H9 (cell line): ENCODE measurements around the gene SH2D1B. TPM values are rescaled to one million over a fixed set of nuclear protein-coding genes. Genes with fewer than 3 reads are reported as not detected.

Experiments
- DNase-seq: peaks from one replicate; pipeline ENCODE4 v3.0.0-alpha.2; 2017
- H2AFZ ChIP-seq: one replicate; pipeline ENCODE4 v1.6.1; 2013; ENCODE audit warnings: mild to moderate bottlenecking, low read length, control low read depth, moderate library complexity
- H2AK5ac ChIP-seq: 2 replicates; pipeline ENCODE4 v1.6.1; 2013; ENCODE audit warnings: low read length, control low read depth, mixed read lengths; ENCODE audit not compliant: insufficient read length
- H2BK120ac ChIP-seq: one replicate; pipeline ENCODE4 v1.6.1; 2013; ENCODE audit warnings: low read depth, mild to moderate bottlenecking, low read length, control low read depth, inconsistent platforms; ENCODE audit not compliant: poor library complexity, severe bottlenecking
- H2BK12ac ChIP-seq: 2 replicates; pipeline ENCODE4 v1.6.1; 2013; ENCODE audit warnings: low read length, control low read depth, mixed read lengths, low read depth; ENCODE audit not compliant: insufficient read length
- H2BK15ac ChIP-seq: 2 replicates; pipeline ENCODE4 v1.6.1; 2013; ENCODE audit warnings: low read depth, low read length, control low read depth
- H2BK20ac ChIP-seq: one replicate; pipeline ENCODE4 v1.6.1; 2013; ENCODE audit warnings: low read depth, mild to moderate bottlenecking, low read length, control low read depth, inconsistent platforms; ENCODE audit not compliant: poor library complexity, severe bottlenecking
- H2BK5ac ChIP-seq: 2 replicates; pipeline ENCODE4 v1.6.1; 2013; ENCODE audit warnings: low read length, control low read depth, mixed read lengths; ENCODE audit not compliant: insufficient read length
- H3K14ac ChIP-seq: 2 replicates; pipeline ENCODE4 v1.6.1; 2013; ENCODE audit warnings: low read length, control low read depth; ENCODE audit not compliant: insufficient read depth
- H3K18ac ChIP-seq: 2 replicates; pipeline ENCODE4 v1.6.1; 2013; ENCODE audit warnings: low read depth, mild to moderate bottlenecking, mixed read lengths, low read length, control low read depth; ENCODE audit not compliant: insufficient read length
- H3K23ac ChIP-seq: 2 replicates; pipeline ENCODE4 v1.6.1; 2013; ENCODE audit warnings: low read length, control low read depth, mixed read lengths, low read depth; ENCODE audit not compliant: insufficient read length
- H3K23me2 ChIP-seq: 2 replicates; pipeline ENCODE4 v1.6.1; 2013; ENCODE audit warnings: low read depth, mild to moderate bottlenecking, mixed read lengths, low read length, control low read depth; ENCODE audit not compliant: insufficient read length, poor library complexity, severe bottlenecking
- H3K27ac ChIP-seq: 2 replicates; pipeline ENCODE4 v1.5.1; 2013; ENCODE audit warnings: low read length, control low read depth, mixed read lengths, low read depth; ENCODE audit not compliant: insufficient read length
- H3K27me3 ChIP-seq: 2 replicates; pipeline ENCODE4 v1.6.1; 2013; ENCODE audit warnings: low read length, control low read depth, inconsistent platforms; ENCODE audit not compliant: insufficient read depth
- H3K4ac ChIP-seq: 2 replicates; pipeline ENCODE4 v1.6.1; 2013; ENCODE audit warnings: low read depth, mild to moderate bottlenecking, control low read depth, inconsistent platforms, low read length, moderate library complexity
- H3K4me1 ChIP-seq: 2 replicates; pipeline ENCODE4 v1.6.1; 2013; ENCODE audit warnings: low read length, control low read depth, inconsistent platforms; ENCODE audit not compliant: insufficient read depth
- H3K4me2 ChIP-seq: 2 replicates; pipeline ENCODE4 v1.6.1; 2013; ENCODE audit warnings: low read length, control low read depth, mixed read lengths; ENCODE audit not compliant: insufficient read length, insufficient read depth
- H3K56ac ChIP-seq: 2 replicates; pipeline ENCODE4 v1.6.1; 2013; ENCODE audit warnings: low read depth, mild to moderate bottlenecking, mixed read lengths, low read length, control low read depth; ENCODE audit not compliant: insufficient read length
- H3K79me1 ChIP-seq: 2 replicates; pipeline ENCODE4 v1.6.1; 2013; ENCODE audit warnings: low read depth, mild to moderate bottlenecking, moderate library complexity, low read length, control low read depth, inconsistent platforms; ENCODE audit not compliant: insufficient read depth, poor library complexity, severe bottlenecking
- H3K79me2 ChIP-seq: 2 replicates; pipeline ENCODE4 v1.6.1; 2013; ENCODE audit warnings: low read length, control low read depth, inconsistent platforms; ENCODE audit not compliant: insufficient read depth
- H3K9ac ChIP-seq: 2 replicates; pipeline ENCODE4 v1.6.1; 2013; ENCODE audit warnings: low read length, control low read depth, mixed read lengths; ENCODE audit not compliant: insufficient read length; ENCODE audit errors: extremely low read depth
- H3K9me3 ChIP-seq: one replicate; pipeline ENCODE4 v1.6.1; 2013; ENCODE audit warnings: low read depth, low read length, inconsistent platforms; ENCODE audit not compliant: control insufficient read depth
- H3T11ph ChIP-seq: one replicate; pipeline ENCODE4 v1.6.1; 2013; ENCODE audit warnings: mild to moderate bottlenecking, low read length, control low read depth, inconsistent platforms
- H4K20me1 ChIP-seq: one replicate; pipeline ENCODE4 v1.6.1; 2013; ENCODE audit not compliant: control insufficient read depth, insufficient read length, insufficient read depth
- H4K5ac ChIP-seq: 2 replicates; pipeline ENCODE4 v1.6.1; 2013; ENCODE audit warnings: low read depth, mild to moderate bottlenecking, mixed read lengths, low read length, control low read depth; ENCODE audit not compliant: insufficient read length
- H4K8ac ChIP-seq: replicated peaks from 2 replicates; pipeline ENCODE4 v1.6.1; 2013; ENCODE audit warnings: low read length, control low read depth, mixed read lengths, low read depth; ENCODE audit not compliant: insufficient read length
- H4K91ac ChIP-seq: 2 replicates; pipeline ENCODE4 v1.6.1; 2013; ENCODE audit warnings: low read depth, mild to moderate bottlenecking, moderate library complexity, mixed read lengths, low read length, control low read depth; ENCODE audit not compliant: insufficient read length
- H3K27ac Mint-ChIP-seq, 3 experiments: 2 replicates in 2 of 3; 3 replicates in 1 of 3; pipeline ENCODE4 v1.8.0; 2020 to 2021; ENCODE audit warnings: mixed read lengths in 3 of 3, mild to moderate bottlenecking in 1 of 3, moderate library complexity in 1 of 3
- H3K27me3 Mint-ChIP-seq: 2 replicates; pipeline ENCODE4 v1.8.0; 2021; ENCODE audit warnings: low read depth, mild to moderate bottlenecking, moderate library complexity, mixed read lengths
- H3K36me3 Mint-ChIP-seq, 3 experiments: 2 replicates in 2 of 3; 3 replicates in 1 of 3; pipeline ENCODE4 v1.8.0; 2020 to 2021; ENCODE audit warnings: low read depth in 3 of 3, mixed read lengths in 3 of 3; ENCODE audit not compliant: insufficient read depth in 1 of 3
- H3K4me1 Mint-ChIP-seq, 2 experiments: 2 replicates each; pipeline ENCODE4 v1.8.0; 2020; ENCODE audit warnings: mixed read lengths in 2 of 2
- H3K4me3 Mint-ChIP-seq, 2 experiments: 2 replicates in 1 of 2; 3 replicates in 1 of 2; pipeline ENCODE4 v1.8.0; 2020 to 2021; ENCODE audit warnings: mild to moderate bottlenecking in 2 of 2, mixed read lengths in 2 of 2, moderate library complexity in 1 of 2
- H3K9me3 Mint-ChIP-seq, 2 experiments: 2 replicates in 1 of 2; 3 replicates in 1 of 2; pipeline ENCODE4 v1.8.0; 2020; ENCODE audit warnings: mild to moderate bottlenecking in 2 of 2, mixed read lengths in 2 of 2, moderate library complexity in 1 of 2
- CTCF ChIP-seq: fragments of 200-600 bp; sonication (generic); conservative IDR thresholded peaks from 3 replicates; pipeline ENCODE4 v1.8.0; 2021; ENCODE audit warnings: antibody characterized with exemption, mild to moderate bottlenecking
- WGBS: extraction: QIAGEN DNeasy Blood & Tissue Kit; methylation state at CpG from one replicate; pipeline ENCODE4 v1.1.7; 2013; ENCODE audit warnings: missing lambda C conversion rate, low lambda C conversion rate, mixed read lengths; ENCODE audit not compliant: insufficient read length; ENCODE audit errors: extremely low coverage; 5-methylcytosine and 5-hydroxymethylcytosine counted together
- total RNA-seq: library from RNA; stranded (reverse); gene quantifications from 2 replicates; pipeline ENCODE4 v1.2.1, GENCODE V29; 2021

SH2D1B gene
- total RNA-seq, 1 experiment from 2014 or later, result not detected

DNA sequence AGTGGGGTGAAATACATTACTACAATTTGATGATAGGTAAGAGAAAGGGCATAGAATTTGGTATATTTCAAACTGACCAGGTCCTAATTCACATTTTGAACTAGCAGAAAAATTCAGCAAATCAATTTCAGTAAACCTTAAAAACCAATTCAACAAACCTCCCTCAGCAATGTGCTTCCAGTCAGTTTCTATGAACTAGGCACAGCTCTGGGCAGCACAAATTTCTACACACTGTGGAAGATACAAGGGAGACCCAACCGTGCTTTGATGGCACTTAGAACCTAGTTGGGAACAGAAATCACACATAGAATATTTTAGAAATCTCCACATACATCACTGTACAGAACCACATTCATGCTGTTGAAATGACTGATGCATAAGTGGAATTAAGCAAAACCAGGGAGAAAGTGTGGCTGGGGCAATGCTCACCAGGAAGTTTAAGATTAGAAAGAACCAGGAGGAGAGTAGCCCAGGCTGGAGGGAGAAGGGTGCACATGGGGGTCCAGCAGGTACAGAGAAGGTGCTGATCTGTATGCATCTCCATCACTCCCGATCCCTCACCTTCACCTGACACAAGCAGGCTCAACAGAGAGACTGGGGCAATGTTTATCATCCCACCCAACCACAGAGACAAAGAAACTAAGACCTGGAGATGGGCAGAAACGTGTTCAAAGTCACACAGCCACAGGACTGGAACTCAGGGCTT lies 15.6 kb downstream of the SH2D1B start:
- Histone ChIP-seq H2BK12ac (no peak overlapping the region), H4K91ac (no peak overlapping the region), H3K14ac (no peak overlapping the region), H3K9me3 (no peaks in the 10 kb centered on the region), H2BK15ac (no peak overlapping the region), H3K18ac (no peak overlapping the region), H3K4me2 (no peak overlapping the region), H3K27me3 (no peaks in the 10 kb centered on the region), H3K56ac (no peak overlapping the region), H3K27ac (no peak overlapping the region), H3K9ac (no peak overlapping the region), H2BK20ac (no peak overlapping the region), H2BK5ac (no peak overlapping the region), H3T11ph (no peak overlapping the region), H3K23me2 (no peaks in the 10 kb centered on the region), H3K79me2 (no peaks in the 10 kb centered on the region), H2AFZ (no peak overlapping the region), H3K79me1 (no peaks in the 10 kb centered on the region), H2AK5ac (no peak overlapping the region), H3K4ac (no peak overlapping the region), H4K8ac (no peak overlapping the region), H4K5ac (no peak overlapping the region), H3K4me1 (peaks cover 4% of the 10 kb centered on the region; the same call in 1 of the 2 replicates), H3K23ac (no peak overlapping the region), H4K20me1 (no peaks in the 10 kb centered on the region), H2BK120ac (no peak overlapping the region)
- H3K9me3 Mint-ChIP-seq, result no peaks in the 10 kb centered on the region; a peak in 1 of 5 replicates
- peaks cover 6% of the 10 kb centered on the region for H3K27me3 Mint-ChIP-seq
- no peak overlapping the region for H3K4me3 Mint-ChIP-seq
- TF ChIP-seq CTCF, result no peak
- no peaks in the 10 kb centered on the region for H3K36me3 Mint-ChIP-seq
- peaks cover 29 to 37% of the 10 kb centered on the region in 2 experiments for H3K4me1 Mint-ChIP-seq
- no peak for DNase-seq
- no peak overlapping the region for H3K27ac Mint-ChIP-seq
- no CpG with 5 or more reads among the region's 3 CpGs for WGBS
